WI38 (cell line): ENCODE measurements around the gene C11orf71.

ENCODE experiments used
- H3K4me3 ChIP-seq: 2 replicates; pipeline ENCODE4 v1.5.1; 2011; ENCODE audit warnings: low read depth, mild to moderate bottlenecking, control low read depth, low read length
- TF ChIP-seq, protein P1 (sequence below): IDR thresholded peaks from 2 replicates; pipeline ENCODE4 v1.5.1; 2012; ENCODE audit warnings: low read depth, mild to moderate bottlenecking, control low read depth, low read length

Gene C11orf71

GRCh38 chr11:114358716-114359115 lies 41.6 kb downstream of the C11orf71 start:
- TF ChIP-seq, protein P1, sequence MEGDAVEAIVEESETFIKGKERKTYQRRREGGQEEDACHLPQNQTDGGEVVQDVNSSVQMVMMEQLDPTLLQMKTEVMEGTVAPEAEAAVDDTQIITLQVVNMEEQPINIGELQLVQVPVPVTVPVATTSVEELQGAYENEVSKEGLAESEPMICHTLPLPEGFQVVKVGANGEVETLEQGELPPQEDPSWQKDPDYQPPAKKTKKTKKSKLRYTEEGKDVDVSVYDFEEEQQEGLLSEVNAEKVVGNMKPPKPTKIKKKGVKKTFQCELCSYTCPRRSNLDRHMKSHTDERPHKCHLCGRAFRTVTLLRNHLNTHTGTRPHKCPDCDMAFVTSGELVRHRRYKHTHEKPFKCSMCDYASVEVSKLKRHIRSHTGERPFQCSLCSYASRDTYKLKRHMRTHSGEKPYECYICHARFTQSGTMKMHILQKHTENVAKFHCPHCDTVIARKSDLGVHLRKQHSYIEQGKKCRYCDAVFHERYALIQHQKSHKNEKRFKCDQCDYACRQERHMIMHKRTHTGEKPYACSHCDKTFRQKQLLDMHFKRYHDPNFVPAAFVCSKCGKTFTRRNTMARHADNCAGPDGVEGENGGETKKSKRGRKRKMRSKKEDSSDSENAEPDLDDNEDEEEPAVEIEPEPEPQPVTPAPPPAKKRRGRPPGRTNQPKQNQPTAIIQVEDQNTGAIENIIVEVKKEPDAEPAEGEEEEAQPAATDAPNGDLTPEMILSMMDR: no peak
- no peak overlapping the region for H3K4me3 ChIP-seq

GRCh38 chr11:114354076-114354475 lies 46.2 kb downstream of the C11orf71 start:
- H3K4me3 ChIP-seq: no peak overlapping the region
- TF ChIP-seq, protein P1: no peak

DNA sequence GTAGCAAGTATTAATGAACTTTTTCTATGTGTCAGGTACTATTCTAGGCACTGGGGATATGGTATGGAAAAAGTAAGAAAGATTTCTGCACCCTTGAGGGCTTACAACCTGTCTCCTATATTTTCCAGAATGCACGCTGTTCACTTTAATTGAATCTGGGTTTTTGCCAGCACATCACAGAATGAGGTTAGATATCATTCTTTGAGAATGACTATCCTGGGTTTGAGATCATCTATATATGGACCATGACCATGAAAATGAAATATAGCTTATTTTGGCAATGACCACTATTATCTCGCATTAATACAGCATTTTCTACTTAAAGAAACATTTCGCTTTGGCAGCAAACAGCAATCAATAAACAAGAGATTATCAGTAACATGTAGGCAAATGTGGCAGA lies 46.9 kb downstream of the C11orf71 start:
- no peak overlapping the region for H3K4me3 ChIP-seq
- TF ChIP-seq, protein P1: no peak

- no peak overlapping the region for H3K4me3 ChIP-seq
- TF ChIP-seq, protein P1: no peak
Measured at GRCh38 chr11:114350022-114350421, 50.3 kb downstream of the C11orf71 start.
